GM18870 (cell line): ENCODE data around the gene STMN1.

ENCODE experiments used
- ATAC-seq: cut with Tn5 transposase; IDR thresholded peaks from one replicate; pipeline ENCODE4 v1.9.1; 2021; ENCODE audit warnings: moderate library complexity; ENCODE audit not compliant: unreplicated experiment

STMN1 gene

GRCh38 chr1:25896266-25896665, 10.0 kb downstream of the STMN1 start:
- no peak for ATAC-seq

- no peak for ATAC-seq
Measured at GRCh38 chr1:25895365-25895990, 10.7 kb downstream of the STMN1 start.

GRCh38 chr1:25893116-25893515, 13.1 kb downstream of the STMN1 start:
- ATAC-seq, result no peak

- no peak for ATAC-seq
Measured at GRCh38 chr1:25891606-25892005, 14.6 kb downstream of the STMN1 start.

- no peak for ATAC-seq
Measured at GRCh38 chr1:25890239-25891034, 15.8 kb downstream of the STMN1 start.

GRCh38 chr1:25889470-25889869, 16.7 kb downstream of the STMN1 start:
- ATAC-seq, result no peak

GRCh38 chr1:25888426-25888987, 17.7 kb downstream of the STMN1 start:
- no peak for ATAC-seq

- ATAC-seq, result no peak
Measured at GRCh38 chr1:25885602-25886001, 20.6 kb downstream of the STMN1 start.

GRCh38 chr1:25881266-25881665, 25.0 kb downstream of the STMN1 start:
- no peak for ATAC-seq

- no peak for ATAC-seq
Measured at GRCh38 chr1:25880518-25880917, 25.7 kb downstream of the STMN1 start.

- no peak for ATAC-seq
Measured at GRCh38 chr1:25879675-25880074, 26.5 kb downstream of the STMN1 start.

GRCh38 chr1:25878690-25879089, 27.5 kb downstream of the STMN1 start:
- ATAC-seq, result no peak

GRCh38 chr1:25877155-25877554, 29.1 kb downstream of the STMN1 start:
- no peak for ATAC-seq

- no peak for ATAC-seq
Measured at GRCh38 chr1:25876693-25877077, 29.5 kb downstream of the STMN1 start.

- ATAC-seq, result no peak
Measured at GRCh38 chr1:25875856-25876692, 30.1 kb downstream of the STMN1 start.

- no peak for ATAC-seq
Measured at GRCh38 chr1:25875154-25875855, 30.9 kb downstream of the STMN1 start, which contains the start of gene PAQR7. PAQR7 (minus strand) TSS chr1:25875708; CDS start chr1:25863839, 11,869 bp downstream.

GRCh38 chr1:25874635-25875153, 31.5 kb downstream of the STMN1 start:
- ATAC-seq, result no peak

- ATAC-seq, result no peak
Measured at GRCh38 chr1:25874209-25874608, 32.0 kb downstream of the STMN1 start.

- ATAC-seq, result no peak
Measured at GRCh38 chr1:25873120-25873519, 33.1 kb downstream of the STMN1 start.

GRCh38 chr1:25872713-25873112, 33.5 kb downstream of the STMN1 start:
- no peak for ATAC-seq
